Upper lobe of left lung (tissue), 6 donors: Measurements from ENCODE around the gene PNCK. TPM values are rescaled to one million over a fixed set of nuclear protein-coding genes. Genes with fewer than 3 reads are reported as not detected.

Experiments
- ATAC-seq, 2 donors: fragments of 200-7000 bp; cut with Tn5 transposase; one replicate each; pipeline ENCODE4 v1.9.1; 2022; ENCODE audit warnings: mild to moderate bottlenecking in 2 of 2, moderate library complexity in 2 of 2; ENCODE audit not compliant: low FRiP score in 2 of 2
- DNase-seq, 2 donors: peaks; one replicate each; pipeline ENCODE4 v3.0.0-alpha.2; 2019 to 2020
- H3K27ac ChIP-seq, 4 donors: fragments of 200-600 bp; sonication (generic); one replicate each; pipeline ENCODE4 v1.5.1; 2016 to 2019
- H3K27me3 ChIP-seq, 4 donors: fragments of 200-600 bp; sonication (generic); one replicate each; pipeline ENCODE4 v1.5.1; 2017 to 2019
- H3K36me3 ChIP-seq, 4 donors: fragments of 200-600 bp; sonication (generic); one replicate each; pipeline ENCODE4 v1.5.1; 2016 to 2019
- H3K4me1 ChIP-seq, 4 donors: fragments of 200-600 bp; sonication (generic); one replicate each; pipeline ENCODE4 v1.5.1; 2018 to 2019
- H3K4me3 ChIP-seq, 4 donors: fragments of 200-600 bp; sonication (generic); one replicate each; pipeline ENCODE4 v1.5.1; 2017 to 2019; ENCODE audit warnings: mild to moderate bottlenecking in 2 of 4, moderate library complexity in 1 of 4
- H3K9me3 ChIP-seq, 4 donors: fragments of 200-600 bp; sonication (generic); one replicate each; pipeline ENCODE4 v1.5.1; 2018 to 2019
- EP300 ChIP-seq, 4 donors: sonication (generic); formaldehyde crosslinking; IDR thresholded peaks; one replicate each; pipeline ENCODE4 v1.5.1; 2017; ENCODE audit warnings: antibody characterized with exemption in 4 of 4, control low read depth in 2 of 4
- POLR2A ChIP-seq, 4 donors: fragments of 450-650 bp; IDR thresholded peaks; one replicate each; pipeline ENCODE4 v1.5.1; 2016 to 2017; ENCODE audit warnings: antibody characterized with exemption in 4 of 4, mild to moderate bottlenecking in 2 of 4
- POLR2AphosphoS5 ChIP-seq, 2 donors: sonication (generic); formaldehyde crosslinking; IDR thresholded peaks; one replicate each; pipeline ENCODE4 v1.5.1; 2017; ENCODE audit warnings: antibody characterized with exemption in 2 of 2
- WGBS, 2 donors: methylation state at CpG; one replicate each; pipeline ENCODE4 v1.1.5; 2017 to 2018; 5-methylcytosine and 5-hydroxymethylcytosine counted together
- total RNA-seq, 6 donors: library from RNA; depleted of rRNA in 4 of 6; stranded (reverse); fragments of >200 nt in 4 of 6; gene quantifications; one replicate each; pipeline versions ENCODE4 v1.1.0 to v1.2.1, GENCODE V29; 2016 to 2021
- TF ChIP-seq, protein P1 (sequence below), 6 experiments: fragments of 450-650 bp in 4 of 6; fragments of 200-600 bp in 2 of 6; sonication (generic) in 2 of 6; IDR thresholded peaks; one replicate each; pipeline ENCODE4 v1.5.1; 2016 to 2019; ENCODE audit warnings: antibody characterized with exemption in 6 of 6
- donor health status: DM: no; HTN: no; CAD: no; lungs with moderate emphysema.
- donor health status: DM: no; HTN: yes; CAD: no; lungs with severe emphysema.

The PNCK gene
- total RNA-seq, 6 donors from 2014 or later: 0.47 to 5.2 TPM; not detected in 4

DNA sequence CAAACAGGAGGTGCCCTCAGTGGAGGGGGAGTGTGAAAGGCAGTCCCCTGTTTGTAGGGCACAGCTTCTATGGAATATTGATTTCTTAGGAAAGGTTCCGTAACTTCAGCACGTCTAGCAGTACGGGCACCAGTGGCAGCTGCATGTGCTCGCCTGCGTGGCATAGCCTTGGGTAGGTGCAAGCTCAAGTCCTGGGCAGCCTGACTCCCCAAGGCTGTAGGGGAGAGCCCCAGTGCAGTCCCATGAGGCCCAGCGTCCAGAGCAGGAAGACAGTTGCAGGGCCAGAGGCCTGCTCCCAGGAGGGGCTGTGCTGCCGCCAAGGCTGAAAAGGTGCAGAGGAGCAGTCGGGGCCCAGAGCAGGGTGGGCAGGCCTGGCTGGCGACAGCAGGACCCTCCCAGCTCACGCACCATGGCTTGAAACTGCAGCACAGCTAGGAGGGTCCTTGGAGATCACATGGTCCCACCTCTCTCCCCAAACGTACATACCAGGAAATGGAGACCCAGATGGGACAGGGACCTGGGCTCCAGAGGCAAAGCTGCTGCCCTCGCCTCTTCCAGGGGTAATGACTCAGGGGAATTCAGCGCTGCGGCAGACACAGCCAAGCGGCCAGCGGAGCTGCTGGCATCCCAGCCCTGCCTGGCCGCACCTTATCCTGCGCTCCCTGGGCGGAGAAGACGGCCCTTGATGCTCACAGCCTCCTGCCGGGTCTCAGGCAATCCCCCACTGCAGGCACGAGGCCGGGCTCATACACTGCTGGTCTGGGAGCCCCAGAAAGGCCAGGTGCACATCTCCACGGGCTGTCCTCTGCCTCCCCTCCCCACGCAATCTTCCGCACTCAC is 32.7 kb downstream of the PNCK start:
- H3K4me1 ChIP-seq: peaks cover 0 to 34% (median 15%) of the 10 kb centered on the region in 4 donors
- TF ChIP-seq POLR2AphosphoS5 (IDR thresholded peaks at IDR 0.05) (no peak), POLR2A (IDR thresholded peaks at IDR 0.05) (no peak), EP300 (IDR thresholded peaks at IDR 0.05) (no peak)
- TF ChIP-seq, protein P1, sequence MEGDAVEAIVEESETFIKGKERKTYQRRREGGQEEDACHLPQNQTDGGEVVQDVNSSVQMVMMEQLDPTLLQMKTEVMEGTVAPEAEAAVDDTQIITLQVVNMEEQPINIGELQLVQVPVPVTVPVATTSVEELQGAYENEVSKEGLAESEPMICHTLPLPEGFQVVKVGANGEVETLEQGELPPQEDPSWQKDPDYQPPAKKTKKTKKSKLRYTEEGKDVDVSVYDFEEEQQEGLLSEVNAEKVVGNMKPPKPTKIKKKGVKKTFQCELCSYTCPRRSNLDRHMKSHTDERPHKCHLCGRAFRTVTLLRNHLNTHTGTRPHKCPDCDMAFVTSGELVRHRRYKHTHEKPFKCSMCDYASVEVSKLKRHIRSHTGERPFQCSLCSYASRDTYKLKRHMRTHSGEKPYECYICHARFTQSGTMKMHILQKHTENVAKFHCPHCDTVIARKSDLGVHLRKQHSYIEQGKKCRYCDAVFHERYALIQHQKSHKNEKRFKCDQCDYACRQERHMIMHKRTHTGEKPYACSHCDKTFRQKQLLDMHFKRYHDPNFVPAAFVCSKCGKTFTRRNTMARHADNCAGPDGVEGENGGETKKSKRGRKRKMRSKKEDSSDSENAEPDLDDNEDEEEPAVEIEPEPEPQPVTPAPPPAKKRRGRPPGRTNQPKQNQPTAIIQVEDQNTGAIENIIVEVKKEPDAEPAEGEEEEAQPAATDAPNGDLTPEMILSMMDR (IDR thresholded peaks at IDR 0.05): no peak
- peaks cover 0 to 42% (median 5%) of the 10 kb centered on the region in 4 donors for H3K27me3 ChIP-seq
- H3K9me3 ChIP-seq: peaks cover 0 to 3% (median 0%) of the 10 kb centered on the region in 4 donors
- ATAC-seq: no peak
- H3K4me3 ChIP-seq: no peak overlapping the region
- WGBS, 2 donors: 63 to 80% methylated on average over 2 to 26 of the region's 26 CpGs
- H3K36me3 ChIP-seq: no peaks in the 10 kb centered on the region
- DNase-seq: no peak
- H3K27ac ChIP-seq: no peak overlapping the region

DNA sequence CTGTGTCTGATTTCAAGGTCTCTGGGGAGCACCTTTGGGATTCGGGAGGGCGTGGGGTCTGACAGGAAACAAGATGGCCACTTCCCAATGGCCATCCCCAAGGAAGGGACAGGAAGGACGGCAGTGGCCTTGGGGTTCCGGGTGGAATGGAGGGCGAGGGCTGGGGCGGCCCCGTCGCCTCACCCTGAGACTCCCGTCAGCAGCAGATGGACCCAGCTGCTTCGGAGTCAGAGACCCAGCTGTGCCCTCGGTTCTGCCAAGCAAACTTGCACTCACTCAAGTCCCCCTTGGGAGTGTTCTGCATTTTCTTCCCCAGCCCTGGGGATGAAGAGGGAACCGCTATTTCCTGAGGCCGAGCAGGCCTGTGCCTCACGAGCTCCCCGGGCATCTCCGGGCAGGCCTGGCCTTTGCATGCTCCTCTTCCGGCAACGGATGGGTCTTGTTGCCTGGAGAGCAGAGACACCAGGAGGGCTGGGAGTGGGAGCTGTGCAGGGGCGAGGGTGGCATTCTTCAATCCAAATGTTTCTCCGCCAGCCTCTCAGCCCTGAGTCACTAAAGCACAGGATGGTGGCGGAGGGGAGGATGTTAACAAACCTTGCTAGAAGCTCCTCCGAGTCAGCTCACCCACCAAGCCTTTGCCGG is 33.4 kb downstream of the PNCK start:
- Histone ChIP-seq H3K4me3 (no peak overlapping the region), H3K27ac (no peak overlapping the region), H3K4me1 (peaks cover 0 to 34% (median 15%) of the 10 kb centered on the region in 4 donors), H3K9me3 (peaks cover 0 to 3% (median 0%) of the 10 kb centered on the region in 4 donors), H3K36me3 (no peaks in the 10 kb centered on the region), H3K27me3 (peaks cover 0 to 35% (median 5%) of the 10 kb centered on the region in 4 donors)
- TF ChIP-seq POLR2AphosphoS5 (IDR thresholded peaks at IDR 0.05) (no peak), EP300 (IDR thresholded peaks at IDR 0.05) (no peak), POLR2A (IDR thresholded peaks at IDR 0.05) (no peak)
- TF ChIP-seq, protein P1 (IDR thresholded peaks at IDR 0.05): no peak
- no peak for DNase-seq
- 60 to 80% methylated on average over 2 to 23 of the region's 23 CpGs for WGBS, 2 donors
- no peak for ATAC-seq

DNA sequence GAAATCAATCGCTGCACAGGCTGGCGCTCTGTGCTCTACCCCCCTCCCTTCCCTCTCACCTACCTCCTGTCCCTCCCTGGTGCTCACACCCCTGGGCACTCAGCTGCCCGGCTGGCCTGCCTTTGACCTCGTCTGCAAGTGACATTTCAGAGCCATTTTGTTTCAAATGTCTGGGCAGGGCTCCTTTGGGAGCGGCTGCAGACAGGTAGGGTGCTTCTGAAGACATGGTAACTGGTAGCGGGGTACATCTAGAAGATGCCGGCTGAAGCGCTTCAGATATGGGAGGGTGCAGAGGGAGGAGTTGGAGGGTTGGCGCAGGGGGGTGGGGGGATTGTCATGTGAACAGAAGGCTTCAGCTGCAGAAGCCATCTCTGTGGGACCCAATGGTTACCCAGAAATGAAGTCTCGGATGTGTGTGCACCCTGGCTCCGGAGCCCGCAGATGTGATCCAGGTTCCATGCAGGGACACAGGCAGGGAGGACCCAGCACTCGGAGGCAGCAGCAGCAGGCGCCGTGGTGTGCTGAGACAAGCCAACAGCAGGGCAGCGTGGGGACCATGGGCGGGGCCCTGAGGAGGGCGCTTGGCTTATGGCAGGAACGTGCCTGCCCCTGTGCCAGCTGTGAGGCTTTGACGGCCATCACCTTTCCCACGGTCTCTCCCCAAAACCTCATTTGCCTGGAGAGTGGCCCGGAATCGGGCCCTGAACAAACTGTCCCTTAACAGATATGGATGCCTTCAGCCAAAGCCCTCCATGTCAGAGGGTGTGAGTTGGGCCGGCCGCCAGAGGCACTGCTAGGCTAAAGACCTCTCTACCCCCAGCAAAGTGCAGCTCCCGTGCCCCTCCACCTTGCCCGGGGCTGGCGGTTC is 34.2 kb downstream of the PNCK start:
- no peak for ATAC-seq
- H3K36me3 ChIP-seq: no peaks in the 10 kb centered on the region
- peaks cover 0 to 29% (median 15%) of the 10 kb centered on the region in 4 donors for H3K4me1 ChIP-seq
- WGBS, 2 donors: 84% methylated on average over 13 to 28 of the region's 28 CpGs
- H3K27ac ChIP-seq: no peak overlapping the region
- TF ChIP-seq, protein P1 (IDR thresholded peaks at IDR 0.05): no peak
- TF ChIP-seq EP300 (IDR thresholded peaks at IDR 0.05) (no peak), POLR2AphosphoS5 (IDR thresholded peaks at IDR 0.05) (no peak), POLR2A (IDR thresholded peaks at IDR 0.05) (no peak)
- no peak overlapping the region for H3K4me3 ChIP-seq
- peaks cover 0 to 3% (median 0%) of the 10 kb centered on the region in 4 donors for H3K9me3 ChIP-seq
- peaks cover 0 to 28% (median 5%) of the 10 kb centered on the region in 4 donors for H3K27me3 ChIP-seq
- no peak for DNase-seq

DNA sequence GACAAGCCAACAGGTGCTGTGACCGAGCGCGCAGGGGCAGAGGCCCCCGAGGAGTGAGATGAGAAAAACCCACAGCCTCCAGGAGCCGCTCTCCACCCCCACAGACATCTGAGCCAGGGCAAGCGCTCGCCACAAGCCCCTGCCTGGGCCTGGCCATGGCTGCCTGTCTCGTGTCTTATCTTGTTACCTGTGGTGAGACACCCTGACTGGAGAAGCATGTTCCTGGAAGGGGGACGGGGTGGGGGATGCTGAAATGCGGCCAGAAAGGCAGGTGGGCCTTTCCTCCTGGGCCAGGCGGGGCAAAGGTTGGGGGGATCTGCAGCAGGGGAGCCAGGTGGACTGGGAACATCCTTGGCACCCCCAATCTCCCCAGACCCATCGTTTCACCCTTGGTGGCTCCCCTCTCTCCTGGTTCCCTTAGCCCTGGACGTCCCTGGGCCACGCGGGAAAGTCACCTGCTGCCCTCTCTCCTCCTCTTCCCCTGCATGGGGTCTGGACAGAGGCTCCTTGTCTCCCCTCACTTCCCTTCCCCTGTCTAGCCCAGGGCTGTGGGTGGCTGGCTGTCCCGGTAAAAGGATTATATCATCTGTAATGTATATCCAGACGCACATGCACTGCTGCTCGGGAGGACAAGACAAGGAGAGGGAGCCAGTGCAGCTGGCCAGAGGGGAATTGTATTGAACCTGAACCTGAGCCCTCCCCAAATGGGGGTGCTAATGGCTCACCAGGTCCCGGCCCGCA is 35.0 kb downstream of the PNCK start:
- no peak overlapping the region for H3K4me3 ChIP-seq
- peaks cover 0 to 23% (median 12%) of the 10 kb centered on the region in 4 donors for H3K4me1 ChIP-seq
- no peaks in the 10 kb centered on the region for H3K36me3 ChIP-seq
- H3K9me3 ChIP-seq: peaks cover 0 to 3% (median 0%) of the 10 kb centered on the region in 4 donors
- TF ChIP-seq, protein P1 (IDR thresholded peaks at IDR 0.05): no peak
- no peak for TF ChIP-seq POLR2A (IDR thresholded peaks at IDR 0.05)
- no peak for TF ChIP-seq POLR2AphosphoS5 (IDR thresholded peaks at IDR 0.05)
- no peak for TF ChIP-seq EP300 (IDR thresholded peaks at IDR 0.05)
- H3K27ac ChIP-seq: no peak overlapping the region
- DNase-seq (peak in 1 of 2 donors; percentile 32), ATAC-seq (no peak)
- peaks cover 0 to 23% (median 5%) of the 10 kb centered on the region in 4 donors for H3K27me3 ChIP-seq
- 60 to 87% methylated on average over 3 to 17 of the region's 20 CpGs for WGBS, 2 donors
